Mesothelial cell of epicardium (in vitro differentiated cells): ENCODE data around the gene IPO9. TPM values are rescaled to one million over a fixed set of nuclear protein-coding genes. Genes with fewer than 3 reads are reported as not detected.

ENCODE experiments used
- DNase-seq, 2 experiments: peaks; one replicate each; pipeline ENCODE4 v3.0.0; 2021; ENCODE audit warnings: low spot score in 2 of 2; ENCODE audit not compliant: unreplicated experiment in 2 of 2
- H3K27ac Mint-ChIP-seq: 2 replicates; pipeline ENCODE4 v1.8.0; 2021; ENCODE audit warnings: mixed read lengths
- H3K27me3 Mint-ChIP-seq: 2 replicates; pipeline ENCODE4 v1.8.0; 2021; ENCODE audit warnings: low read depth, mixed read lengths
- H3K36me3 Mint-ChIP-seq: 2 replicates; pipeline ENCODE4 v1.8.0; 2021; ENCODE audit warnings: mixed read lengths
- H3K4me1 Mint-ChIP-seq: 2 replicates; pipeline ENCODE4 v1.8.0; 2021; ENCODE audit warnings: mixed read lengths
- H3K4me3 Mint-ChIP-seq: 2 replicates; pipeline ENCODE4 v1.8.0; 2021; ENCODE audit warnings: mild to moderate bottlenecking, moderate library complexity, mixed read lengths
- H3K9me3 Mint-ChIP-seq: 2 replicates; pipeline ENCODE4 v1.8.0; 2021; ENCODE audit warnings: mixed read lengths
- CTCF ChIP-seq: fragments of 200-600 bp; sonication (generic); IDR thresholded peaks from one replicate; pipeline ENCODE4 v1.5.0; 2021; ENCODE audit warnings: antibody characterized with exemption; ENCODE audit not compliant: unreplicated experiment
- total RNA-seq: library from RNA; stranded (reverse); gene quantifications from 3 replicates; pipeline ENCODE4 v1.2.1, GENCODE V29; 2021

The IPO9 gene
- total RNA-seq, 1 donor from 2014 or later = 87.8 TPM

GRCh38 chr1:201882665-201883132 is 53.7 kb downstream of the IPO9 start:
- H3K36me3 Mint-ChIP-seq = no peaks in the 10 kb centered on the region
- DNase-seq = peak in 1 of 2 experiments; percentile 5
- no peaks in the 10 kb centered on the region for H3K9me3 Mint-ChIP-seq
- no peak overlapping the region for H3K4me3 Mint-ChIP-seq
- H3K4me1 Mint-ChIP-seq = peaks cover 22% of the 10 kb centered on the region
- peaks cover 9% of the 10 kb centered on the region for H3K27me3 Mint-ChIP-seq
- no peak overlapping the region for H3K27ac Mint-ChIP-seq
- no peak for TF ChIP-seq CTCF

- DNase-seq = no peak
- H3K4me1 Mint-ChIP-seq = peaks cover 21% of the 10 kb centered on the region
- no peak for TF ChIP-seq CTCF
Observed at GRCh38 chr1:201883266-201883665, 54.3 kb downstream of the IPO9 start.

GRCh38 chr1:201883786-201884185 is 54.8 kb downstream of the IPO9 start:
- Mint-ChIP-seq H3K9me3 (no peaks in the 10 kb centered on the region), H3K27ac (no peak overlapping the region), H3K4me1 (peaks cover 19% of the 10 kb centered on the region), H3K4me3 (no peak overlapping the region), H3K27me3 (peaks cover 12% of the 10 kb centered on the region), H3K36me3 (no peaks in the 10 kb centered on the region)
- no peak for DNase-seq
- TF ChIP-seq CTCF = no peak

More at GRCh38 chr1:201883266-201883665, 54.3 kb downstream of the IPO9 start:
- Mint-ChIP-seq H3K27ac (no peak overlapping the region), H3K9me3 (no peaks in the 10 kb centered on the region), H3K27me3 (peaks cover 12% of the 10 kb centered on the region), H3K4me3 (no peak overlapping the region), H3K36me3 (no peaks in the 10 kb centered on the region)

GRCh38 chr1:201884425-201884824 is 55.5 kb downstream of the IPO9 start:
- Mint-ChIP-seq H3K9me3 (no peaks in the 10 kb centered on the region), H3K4me3 (no peak overlapping the region), H3K4me1 (peaks cover 13% of the 10 kb centered on the region), H3K27me3 (peaks cover 12% of the 10 kb centered on the region), H3K27ac (no peak overlapping the region), H3K36me3 (no peaks in the 10 kb centered on the region)
- TF ChIP-seq CTCF = no peak
- no peak for DNase-seq

- H3K27ac Mint-ChIP-seq = no peak overlapping the region
Observed at GRCh38 chr1:201885531-201886075, 56.6 kb downstream of the IPO9 start.

More at GRCh38 chr1:201885531-201886075, 56.6 kb downstream of the IPO9 start:
- no peak for TF ChIP-seq CTCF
- Mint-ChIP-seq H3K36me3 (no peaks in the 10 kb centered on the region), H3K4me3 (no peak overlapping the region), H3K9me3 (no peaks in the 10 kb centered on the region), H3K27me3 (peaks cover 15% of the 10 kb centered on the region), H3K4me1 (peaks cover 15% of the 10 kb centered on the region)
- DNase-seq = no peak
